Measurements from ENCODE around the gene NSUN5. TPM values are rescaled to one million over a fixed set of nuclear protein-coding genes. Genes with fewer than 3 reads are reported as not detected.
"Not testable (repeated sequence)": the region's sequence is repeated elsewhere in the genome, so short reads cannot be mapped to it uniquely, and the experiment has no call there.

NSUN5 gene
- total RNA-seq, 1 donor from 2014 or later, result 18.8 TPM

DNA sequence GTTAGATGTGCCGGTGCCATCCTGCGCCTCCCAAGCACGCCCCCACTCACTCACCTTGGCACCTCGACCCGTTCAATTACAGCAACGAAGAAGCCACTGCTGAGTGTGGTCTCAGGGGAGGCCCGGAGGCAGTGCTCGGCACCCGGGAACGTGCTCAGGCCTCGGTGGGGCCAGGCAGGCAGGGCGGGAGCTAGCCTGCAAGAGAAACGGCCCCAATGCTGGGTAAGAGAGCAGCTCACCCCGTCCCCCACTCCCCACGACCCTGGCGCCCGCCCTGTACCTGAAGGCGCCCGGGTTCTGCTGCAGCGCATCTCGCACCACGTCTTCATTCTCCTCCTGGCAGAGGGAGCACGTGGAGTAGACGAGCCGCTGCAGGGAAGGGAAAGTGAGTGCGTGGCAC is 5.1 kb downstream of the NSUN5 start:
- DNase-seq (ENCODE audit: low spot score), result no peak
- intact Hi-C loops (cut with DNase I), result no loop called here
- ATAC-seq, result no peak

GRCh38 chr7:73302846-73303245 is 5.8 kb downstream of the NSUN5 start:
- DNase-seq (ENCODE audit: low spot score); intact Hi-C loops (cut with DNase I); ATAC-seq: not testable (repeated sequence)

DNA sequence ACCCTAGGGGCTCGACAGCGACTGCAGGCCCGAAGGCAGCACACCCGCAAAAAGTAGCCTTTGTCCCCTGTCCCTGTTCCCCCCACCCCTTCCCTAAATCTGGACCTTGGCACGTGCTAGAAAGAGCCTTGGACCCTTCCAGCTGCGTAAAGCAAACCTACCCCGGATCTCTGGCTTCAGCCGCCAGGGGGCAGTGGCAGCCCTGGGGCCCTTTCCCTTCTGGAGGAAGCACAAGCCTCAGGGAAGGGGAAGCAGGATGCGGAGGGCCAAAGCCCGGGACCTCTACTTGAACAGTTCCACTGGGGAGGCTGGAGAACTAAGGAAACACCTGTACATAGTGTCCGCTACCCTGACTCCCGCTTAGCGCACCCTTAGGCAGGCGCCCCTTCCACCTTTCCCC is 7.5 kb downstream of the NSUN5 start:
- DNase-seq (ENCODE audit: low spot score); intact Hi-C loops (cut with DNase I): not testable (repeated sequence)
- ATAC-seq, result peak; percentile 43

DNA sequence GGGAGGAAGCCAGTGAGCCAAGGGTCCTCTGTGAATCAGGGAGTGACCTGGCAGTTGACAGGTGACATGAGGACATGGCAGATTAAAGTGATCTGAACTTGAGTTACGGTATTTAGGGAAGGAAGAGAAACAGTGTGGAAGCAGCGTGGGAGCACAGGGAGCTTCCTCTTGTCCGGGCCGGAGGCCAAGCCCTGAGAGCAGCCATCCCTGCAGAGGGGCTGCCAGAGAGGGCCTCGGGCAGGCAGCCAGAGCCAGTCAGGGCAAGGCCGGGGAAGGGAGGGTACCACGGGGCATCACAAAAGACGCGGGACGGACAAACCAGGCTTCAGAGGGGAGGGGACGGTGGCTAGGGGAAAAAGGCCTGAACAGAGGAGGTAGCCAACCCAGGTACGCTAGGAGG is 8.8 kb downstream of the NSUN5 start:
- intact Hi-C loops (cut with DNase I); ATAC-seq; DNase-seq (ENCODE audit: low spot score): not testable (repeated sequence)

DNA sequence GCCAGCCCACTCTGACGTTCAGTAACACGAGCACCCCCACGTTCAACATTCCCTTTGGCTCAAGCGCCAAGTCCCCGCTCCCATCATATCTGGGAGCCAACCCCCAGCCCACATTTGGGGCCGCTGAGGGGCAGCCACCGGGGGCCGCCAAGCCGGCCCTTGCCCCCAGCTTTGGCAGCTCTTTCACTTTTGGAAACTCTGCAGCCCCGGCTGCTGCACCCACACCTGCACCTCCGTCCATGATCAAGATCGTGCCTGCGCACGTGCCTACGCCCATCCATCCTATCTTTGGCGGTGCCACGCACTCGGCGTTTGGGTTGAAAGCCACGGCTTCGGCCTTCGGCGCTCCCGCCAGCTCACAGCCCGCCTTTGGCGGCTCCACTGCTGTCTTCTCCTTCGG is 10.9 kb downstream of the NSUN5 start:
- ATAC-seq; DNase-seq (ENCODE audit: low spot score); intact Hi-C loops (cut with DNase I): not testable (repeated sequence)

- DNase-seq (ENCODE audit: low spot score); intact Hi-C loops (cut with DNase I): not testable (repeated sequence)
Observed at GRCh38 chr7:73297235-73297634, 11.4 kb downstream of the NSUN5 start.

DNA sequence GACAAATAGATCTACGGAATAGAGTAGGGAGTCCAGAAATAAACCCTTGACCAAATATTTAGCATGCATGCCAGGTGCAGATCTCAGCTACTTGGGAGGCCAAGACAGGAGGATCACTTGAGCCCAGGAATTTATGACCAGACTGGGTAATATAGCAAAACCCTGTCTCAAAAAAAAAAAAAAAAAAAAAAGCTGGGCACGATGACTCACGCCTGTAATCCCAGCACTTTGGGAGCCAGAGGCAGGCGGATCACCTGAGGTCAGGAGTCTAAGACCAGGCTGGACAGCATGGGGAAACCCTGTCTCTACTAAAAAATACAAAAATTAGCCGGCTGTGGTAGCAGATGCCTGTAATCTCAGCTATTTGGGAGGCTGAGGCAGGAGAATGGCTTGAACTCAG is 31.4 kb downstream of the NSUN5 start:
- DNase-seq (ENCODE audit: low spot score); intact Hi-C loops (cut with DNase I); ATAC-seq: not testable (repeated sequence)

More at GRCh38 chr7:73297235-73297634, 11.4 kb downstream of the NSUN5 start:
- not testable (repeated sequence) for ATAC-seq

DNA sequence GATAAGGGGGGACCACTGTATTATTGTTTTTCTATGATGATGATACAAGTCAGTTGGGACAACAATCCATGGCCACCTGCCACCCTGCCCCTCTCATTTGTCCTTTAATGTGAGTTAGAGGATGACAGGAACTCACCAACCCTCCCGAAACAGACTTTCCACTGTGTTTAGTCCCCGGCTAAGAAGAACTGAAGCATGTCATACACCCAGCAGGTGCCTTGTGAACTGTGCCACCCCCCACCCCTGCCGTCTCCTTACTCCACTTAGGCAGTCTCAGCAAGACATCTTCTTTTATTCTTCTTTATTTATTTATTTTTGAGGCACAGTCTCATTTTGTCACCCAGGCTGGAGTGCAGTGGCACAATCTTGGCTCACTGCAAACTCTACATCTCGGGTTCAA is 40.8 kb downstream of the NSUN5 start:
- ATAC-seq; intact Hi-C loops (cut with DNase I); DNase-seq (ENCODE audit: low spot score): not testable (repeated sequence)

- intact Hi-C loops (cut with DNase I); DNase-seq (ENCODE audit: low spot score); ATAC-seq: not testable (repeated sequence)
Observed at GRCh38 chr7:73266719-73267368, 41.8 kb downstream of the NSUN5 start.

- DNase-seq (ENCODE audit: low spot score); intact Hi-C loops (cut with DNase I): not testable (repeated sequence)
- peak; percentile 65 for ATAC-seq
Observed at GRCh38 chr7:73262416-73262815, 46.2 kb downstream of the NSUN5 start.

Other genes with a start within 250 kb of the NSUN5 start
- gene SPDYE9, start 222.8 kb downstream of the NSUN5 start, total RNA-seq, result not detected
- 0.71 TPM for gene TRIM50, start 19.3 kb upstream of the NSUN5 start, total RNA-seq
- not detected for gene FKBP6, start 19.3 kb upstream of the NSUN5 start, total RNA-seq
- gene FZD9, start 125.0 kb upstream of the NSUN5 start, total RNA-seq, result 0.71 TPM
- gene BAZ1B, start 213.5 kb upstream of the NSUN5 start, total RNA-seq, result 66.9 TPM
- 38.6 TPM for gene BCL7B, start 248.9 kb upstream of the NSUN5 start, total RNA-seq